Measurements from ENCODE around the gene PDXK.

DNA sequence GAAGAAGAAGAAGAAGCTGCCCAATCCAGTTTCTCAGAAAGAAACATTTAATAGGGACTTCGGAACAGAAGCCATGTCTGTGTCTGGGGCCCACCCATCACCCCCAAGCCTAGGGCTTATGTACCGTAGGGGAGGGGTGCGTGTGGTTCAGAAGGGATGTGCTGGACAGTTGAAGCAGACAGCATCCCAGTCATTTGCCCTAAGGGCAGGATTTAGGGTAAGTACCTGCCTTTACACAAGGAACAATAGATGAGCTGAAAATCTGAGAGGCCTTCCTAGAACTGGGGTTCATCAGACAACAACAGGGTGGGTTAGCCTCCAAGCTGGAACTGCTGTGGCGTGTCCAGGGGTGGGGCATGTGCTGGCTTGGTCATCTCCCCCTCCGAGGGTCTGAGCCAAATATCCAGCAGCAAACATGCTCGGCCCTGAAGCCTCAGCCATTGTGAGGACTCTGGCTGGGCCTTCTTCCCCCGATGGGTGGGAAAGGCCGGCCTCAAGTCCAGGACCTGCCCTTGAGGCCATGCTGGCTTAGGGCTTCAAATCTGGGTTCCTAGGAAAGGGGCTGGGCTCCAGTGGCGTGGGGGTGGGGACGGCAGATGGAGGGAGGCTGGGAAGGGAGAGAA, 45.1 kb downstream of the PDXK start:
- TF ChIP-seq POLR2A (IDR thresholded peaks at IDR 0.05) (no peak), CTCF (IDR thresholded peaks at IDR 0.05) (no peak)
